Activated CD8-positive, alpha-beta memory T cell treated with anti-CD3 and anti-CD28 coated beads, Interleukin-2, amount 10 ng/mL, durations not matched to agents 7 days and 5 days (primary cell): ENCODE results near the gene EBF3. TPM values are rescaled to one million over a fixed set of nuclear protein-coding genes. Genes with fewer than 3 reads are reported as not detected.

Experiments used
- ATAC-seq: fragments of 150-1000 bp; cut with Tn5 transposase; one replicate; pipeline ENCODE4 v1.10.0; 2021; ENCODE audit warnings: moderate library complexity
- CTCF ChIA-PET: fragments of 350-600 bp; sonication (Branson Sonifier 250); formaldehyde crosslinking; loops from one replicate; lab custom pipeline; 2021; ENCODE audit warnings: antibody characterized with exemption; lab: Charles Lee
- DNase-seq: peaks from one replicate; pipeline ENCODE4 v3.0.0-alpha.2; 2020
- H3K27ac Mint-ChIP-seq: one replicate; pipeline ENCODE4 v1.8.0; 2021; ENCODE audit warnings: mild to moderate bottlenecking, mixed read lengths
- H3K27me3 Mint-ChIP-seq: one replicate; pipeline ENCODE4 v1.8.0; 2021; ENCODE audit warnings: mixed read lengths
- H3K36me3 Mint-ChIP-seq: one replicate; pipeline ENCODE4 v1.8.0; 2021; ENCODE audit warnings: mild to moderate bottlenecking, mixed read lengths
- H3K4me1 Mint-ChIP-seq: one replicate; pipeline ENCODE4 v1.8.0; 2021; ENCODE audit warnings: mixed read lengths
- H3K4me3 Mint-ChIP-seq: one replicate; pipeline ENCODE4 v1.8.0; 2021; ENCODE audit warnings: mild to moderate bottlenecking, moderate library complexity, mixed read lengths
- H3K9me3 Mint-ChIP-seq: one replicate; pipeline ENCODE4 v1.8.0; 2022; ENCODE audit warnings: low read depth, mixed read lengths
- total RNA-seq, 2 experiments: library from RNA; stranded (reverse); gene quantifications; one replicate each; pipeline ENCODE4 v1.2.3, GENCODE V29; 2021

Gene EBF3
- not detected for total RNA-seq

GRCh38 chr10:129963641-129964501, at the start of gene EBF3:
TSS of gene EBF3 (minus strand) at chr10:129964274. CDS start at chr10:129963768, 506 bp downstream.
- H3K4me3 Mint-ChIP-seq, result peak within 1 kb of the TSS; percentile 36

GRCh38 chr10:130013335-130014262, 49.5 kb upstream of the EBF3 start:
- no peak for ATAC-seq
- peaks cover 6% of the 10 kb centered on the region for H3K4me1 Mint-ChIP-seq
- no peak overlapping the region for H3K4me3 Mint-ChIP-seq
- CTCF ChIA-PET, result no interaction called here
- no peaks in the 10 kb centered on the region for H3K36me3 Mint-ChIP-seq
- no peak overlapping the region for H3K27ac Mint-ChIP-seq
- no peak for DNase-seq
- no peaks in the 10 kb centered on the region for H3K9me3 Mint-ChIP-seq
- H3K27me3 Mint-ChIP-seq, result peaks cover 4% of the 10 kb centered on the region

More at GRCh38 chr10:129963641-129964501, at the start of gene EBF3:
- Mint-ChIP-seq H3K4me1 (peaks cover 10% of the 10 kb centered on the region), H3K27ac (peak within 1 kb of the TSS; percentile 40), H3K27me3 (peaks cover 68% of the 10 kb centered on the region), H3K9me3 (no peaks in the 10 kb centered on the region), H3K36me3 (peaks cover 5% of the 10 kb centered on the region)
- peak; percentile 71 for ATAC-seq
- peak; percentile 43 for DNase-seq
- CTCF ChIA-PET, result no interaction called here

GRCh38 chr10:130012129-130012528, 48.1 kb upstream of the EBF3 start:
- CTCF ChIA-PET, result no interaction called here
- Mint-ChIP-seq H3K4me3 (no peak overlapping the region), H3K27ac (no peak overlapping the region), H3K9me3 (no peaks in the 10 kb centered on the region), H3K27me3 (peaks cover 12% of the 10 kb centered on the region), H3K4me1 (no peaks in the 10 kb centered on the region), H3K36me3 (no peaks in the 10 kb centered on the region)
- ATAC-seq (no peak), DNase-seq (no peak)

GRCh38 chr10:130010653-130011052, 46.6 kb upstream of the EBF3 start:
- no peaks in the 10 kb centered on the region for H3K36me3 Mint-ChIP-seq
- H3K4me3 Mint-ChIP-seq, result no peak overlapping the region
- H3K9me3 Mint-ChIP-seq, result peaks cover under 1% of the 10 kb centered on the region
- CTCF ChIA-PET, result no interaction called here
- H3K27ac Mint-ChIP-seq, result no peak overlapping the region
- no peak for DNase-seq
- no peak for ATAC-seq
- H3K27me3 Mint-ChIP-seq, result peaks cover 15% of the 10 kb centered on the region
- H3K4me1 Mint-ChIP-seq, result no peaks in the 10 kb centered on the region

- Mint-ChIP-seq H3K27me3 (peaks cover 23% of the 10 kb centered on the region), H3K4me1 (no peaks in the 10 kb centered on the region), H3K4me3 (no peak overlapping the region), H3K36me3 (no peaks in the 10 kb centered on the region), H3K27ac (no peak overlapping the region), H3K9me3 (peaks cover 4% of the 10 kb centered on the region)
- no peak for ATAC-seq
- CTCF ChIA-PET, result no interaction called here
- no peak for DNase-seq
Observed at GRCh38 chr10:130009228-130009627, 45.2 kb upstream of the EBF3 start.

DNA sequence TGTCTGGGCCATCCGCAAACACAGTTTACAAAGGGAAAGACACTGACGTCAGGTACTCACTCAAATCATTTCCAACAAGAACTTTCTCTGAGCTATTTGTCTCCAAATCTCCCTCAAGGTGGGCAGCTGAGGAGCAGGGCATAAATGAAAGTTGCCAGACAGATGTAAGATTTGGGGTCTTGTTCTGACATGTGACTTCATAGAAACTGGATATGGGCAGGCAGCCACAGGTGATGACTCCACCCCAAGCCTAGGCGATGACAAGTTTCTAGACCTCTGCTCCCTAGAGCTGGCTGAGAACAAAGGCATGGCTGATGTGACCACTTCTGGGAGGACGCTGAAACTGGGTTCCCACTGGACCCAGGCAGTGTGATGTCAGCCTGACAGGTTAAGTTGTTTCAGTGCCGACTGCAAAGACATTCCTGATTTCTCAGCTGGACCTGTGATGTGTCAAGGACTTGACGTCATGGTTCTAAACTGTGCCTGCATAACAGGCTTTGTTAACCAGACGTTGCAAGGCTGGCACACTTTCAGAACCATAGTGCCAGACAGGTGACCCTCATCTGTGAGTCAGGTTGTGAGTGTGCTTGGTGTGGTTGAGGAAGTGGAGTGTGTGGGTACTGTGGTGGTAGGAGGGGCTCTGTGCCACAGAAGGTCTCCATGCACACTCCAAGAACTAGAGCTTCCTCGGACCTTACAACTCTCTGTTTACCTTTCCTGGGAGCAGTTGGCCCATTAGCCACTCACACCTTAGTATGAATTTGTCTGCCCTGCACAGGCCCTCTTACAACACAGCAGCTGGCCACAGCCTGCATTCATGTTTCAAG, 39.9 kb upstream of the EBF3 start:
- Mint-ChIP-seq H3K4me1 (no peaks in the 10 kb centered on the region), H3K27ac (no peak overlapping the region), H3K27me3 (peaks cover 23% of the 10 kb centered on the region), H3K36me3 (no peaks in the 10 kb centered on the region), H3K4me3 (no peak overlapping the region), H3K9me3 (peaks cover 4% of the 10 kb centered on the region)
- no peak for DNase-seq
- CTCF ChIA-PET, result no interaction called here
- ATAC-seq, result no peak

- Mint-ChIP-seq H3K36me3 (no peaks in the 10 kb centered on the region), H3K4me1 (no peaks in the 10 kb centered on the region), H3K4me3 (no peak overlapping the region), H3K9me3 (peaks cover 4% of the 10 kb centered on the region), H3K27me3 (peaks cover 19% of the 10 kb centered on the region), H3K27ac (no peak overlapping the region)
- no peak for DNase-seq
- CTCF ChIA-PET, result no interaction called here
- no peak for ATAC-seq
Observed at GRCh38 chr10:130003166-130003565, 39.1 kb upstream of the EBF3 start.

- Mint-ChIP-seq H3K27me3 (peaks cover 21% of the 10 kb centered on the region), H3K36me3 (no peaks in the 10 kb centered on the region), H3K9me3 (peaks cover 4% of the 10 kb centered on the region), H3K27ac (no peak overlapping the region), H3K4me3 (no peak overlapping the region), H3K4me1 (no peaks in the 10 kb centered on the region)
- no peak for DNase-seq
- no peak for ATAC-seq
- CTCF ChIA-PET, result no interaction called here
Observed at GRCh38 chr10:130002606-130003005, 38.5 kb upstream of the EBF3 start.

DNA sequence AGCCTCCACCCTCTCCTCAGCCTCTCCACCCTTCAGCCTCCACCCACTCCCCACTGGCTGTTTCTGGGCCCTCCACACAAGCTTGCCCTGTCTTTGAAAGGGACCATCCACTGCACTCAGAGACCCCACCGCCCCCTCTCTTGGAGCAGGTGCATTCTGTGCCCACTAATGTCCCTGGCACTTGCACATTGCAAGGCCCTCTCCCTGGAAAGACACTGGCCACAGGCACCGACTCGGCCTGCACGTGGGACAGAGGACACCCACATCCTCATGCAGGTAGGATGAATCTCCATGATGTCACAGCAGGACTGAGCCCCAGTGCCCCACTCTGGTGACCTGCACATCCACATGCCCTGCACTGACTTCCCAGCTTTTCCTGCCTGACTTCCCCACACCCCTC, 36.8 kb upstream of the EBF3 start:
- ATAC-seq, result no peak
- CTCF ChIA-PET, result no interaction called here
- no peaks in the 10 kb centered on the region for H3K36me3 Mint-ChIP-seq
- H3K27me3 Mint-ChIP-seq, result peaks cover 23% of the 10 kb centered on the region
- H3K27ac Mint-ChIP-seq, result no peak overlapping the region
- DNase-seq, result no peak
- no peak overlapping the region for H3K4me3 Mint-ChIP-seq
- H3K4me1 Mint-ChIP-seq, result no peaks in the 10 kb centered on the region
- peaks cover 4% of the 10 kb centered on the region for H3K9me3 Mint-ChIP-seq

DNA sequence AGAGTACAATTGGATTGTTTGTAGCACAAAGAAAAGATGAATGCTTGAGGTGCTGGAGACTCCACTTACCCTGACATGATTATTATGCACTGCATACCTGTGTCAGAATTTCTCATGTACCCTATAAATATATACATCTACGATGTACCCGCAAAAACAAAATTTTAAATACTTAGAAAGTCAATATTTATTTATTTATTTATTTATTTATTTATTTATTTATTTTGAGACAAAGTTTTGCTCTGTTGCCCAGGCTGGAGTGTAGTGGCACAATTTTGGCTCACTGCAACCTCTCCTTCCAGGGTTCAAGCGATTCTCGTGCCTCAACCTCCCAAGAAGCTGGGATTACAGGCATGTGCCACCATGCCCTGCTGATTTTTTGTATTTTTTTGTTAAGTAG, 35.1 kb upstream of the EBF3 start:
- Mint-ChIP-seq H3K9me3 (no peaks in the 10 kb centered on the region), H3K27ac (no peak overlapping the region), H3K4me3 (no peak overlapping the region), H3K36me3 (no peaks in the 10 kb centered on the region), H3K27me3 (peaks cover 23% of the 10 kb centered on the region), H3K4me1 (no peaks in the 10 kb centered on the region)
- CTCF ChIA-PET, result no interaction called here
- DNase-seq, result no peak
- ATAC-seq, result no peak

DNA sequence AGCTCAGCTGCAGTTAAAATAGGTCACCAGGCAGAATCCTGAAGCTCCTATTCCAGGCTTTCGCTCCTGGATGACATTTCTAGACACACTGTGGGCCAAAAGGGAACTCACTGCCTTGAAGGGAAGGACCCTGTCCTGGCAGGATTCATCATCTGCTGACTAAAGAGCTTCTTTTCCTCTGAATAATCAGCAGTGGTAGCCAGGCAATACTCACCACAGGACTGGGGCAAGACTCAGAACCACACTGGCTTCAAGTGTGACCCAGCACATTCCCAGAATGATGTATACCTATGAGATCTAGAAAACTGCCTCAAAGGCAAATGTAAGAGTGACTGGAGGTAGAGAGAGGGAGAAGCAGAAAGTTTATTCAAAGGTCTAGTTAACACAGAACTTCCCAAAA, 29.5 kb upstream of the EBF3 start:
- Mint-ChIP-seq H3K4me1 (no peaks in the 10 kb centered on the region), H3K36me3 (no peaks in the 10 kb centered on the region), H3K4me3 (no peak overlapping the region), H3K27ac (no peak overlapping the region), H3K27me3 (peaks cover 26% of the 10 kb centered on the region), H3K9me3 (peaks cover 2% of the 10 kb centered on the region)
- CTCF ChIA-PET, result no interaction called here
- DNase-seq (no peak), ATAC-seq (no peak)

- H3K9me3 Mint-ChIP-seq, result peaks cover 2% of the 10 kb centered on the region
- peaks cover 26% of the 10 kb centered on the region for H3K27me3 Mint-ChIP-seq
Observed at GRCh38 chr10:129992356-129992755, 28.3 kb upstream of the EBF3 start.

DNA sequence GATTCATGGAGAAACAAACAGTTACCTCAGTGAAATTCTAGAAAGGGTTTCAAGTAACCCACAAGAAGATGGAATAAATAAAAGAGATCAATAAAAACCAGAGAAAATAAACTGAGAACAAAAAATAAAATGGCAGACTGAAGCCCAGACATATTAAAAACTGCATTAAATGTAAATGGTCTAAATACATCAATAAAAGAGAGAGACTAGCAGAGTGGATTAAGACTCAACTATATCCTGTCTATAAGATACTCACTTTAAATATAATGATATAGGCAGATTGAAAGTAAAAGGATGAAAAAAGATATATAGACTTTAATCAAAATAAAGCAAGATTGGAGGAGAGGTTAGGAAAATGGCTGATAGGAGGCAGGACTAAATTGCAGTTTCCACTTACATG, 18.8 kb upstream of the EBF3 start:
- Mint-ChIP-seq H3K4me3 (no peak overlapping the region), H3K27me3 (peaks cover 24% of the 10 kb centered on the region), H3K27ac (no peak overlapping the region), H3K9me3 (peaks cover 2% of the 10 kb centered on the region), H3K36me3 (no peaks in the 10 kb centered on the region), H3K4me1 (no peaks in the 10 kb centered on the region)
- CTCF ChIA-PET, result no interaction called here
- no peak for DNase-seq
- ATAC-seq, result no peak

More at GRCh38 chr10:129992356-129992755, 28.3 kb upstream of the EBF3 start:
- Mint-ChIP-seq H3K27ac (no peak overlapping the region), H3K4me3 (no peak overlapping the region), H3K4me1 (no peaks in the 10 kb centered on the region), H3K36me3 (no peaks in the 10 kb centered on the region)
- ATAC-seq (no peak), DNase-seq (no peak)
- CTCF ChIA-PET, result no interaction called here
